Caco-2 (cell line): ENCODE measurements around the gene NLGN1. TPM values are rescaled to one million over a fixed set of nuclear protein-coding genes. Genes with fewer than 3 reads are reported as not detected.

Source experiments
- BruUV-seq: library from RNA; stranded (reverse); fragments of 400-500 nt; replicated peaks from 2 replicates; lab custom pipeline; 2021; lab: Mats Ljungman, UMichigan
- CTCF ChIA-PET: fragments of 300-600 bp; sonication (Branson Sonifier 250); formaldehyde crosslinking; loops from one replicate; lab custom pipeline; 2022; ENCODE audit warnings: antibody characterized with exemption; lab: Charles Lee
- POLR2A ChIA-PET: fragments of 300-600 bp; sonication (Branson Sonifier 250); formaldehyde crosslinking; loops from one replicate; lab custom pipeline; 2022; ENCODE audit warnings: antibody characterized with exemption; lab: Charles Lee
- DNase-seq, 2 experiments: peaks; one replicate each; pipeline versions ENCODE4 v3.0.0 to v3.0.0-alpha.2; 2020 to 2022
- H3K27me3 ChIP-seq: replicated peaks from 2 replicates; pipeline ENCODE4 v1.6.0; 2011; ENCODE audit warnings: low read length; ENCODE audit not compliant: control insufficient read depth, insufficient read depth
- H3K36me3 ChIP-seq: 2 replicates; pipeline ENCODE4 v1.5.1; 2011; ENCODE audit warnings: low read length; ENCODE audit not compliant: control insufficient read depth, insufficient read depth
- H3K4me1 ChIP-seq: fragments of 250-450 bp; sonication (Bioruptor Pico); 2 replicates; pipeline ENCODE4 v1.5.1; 2020; ENCODE audit warnings: mild to moderate bottlenecking
- H3K4me3 ChIP-seq: 2 replicates; pipeline ENCODE4 v1.5.1; 2011; ENCODE audit warnings: low read depth, mild to moderate bottlenecking, control low read depth, low read length
- H3K9me3 ChIP-seq: fragments of 250-450 bp; sonication (Bioruptor Pico); 2 replicates; pipeline ENCODE4 v1.5.1; 2020; ENCODE audit warnings: mild to moderate bottlenecking, moderate library complexity
- H3K27ac Mint-ChIP-seq: one replicate; pipeline ENCODE4 v1.8.0; 2022; ENCODE audit warnings: mixed read lengths; ENCODE audit not compliant: unreplicated experiment
- H3K27me3 Mint-ChIP-seq: one replicate; pipeline ENCODE4 v1.8.0; 2022; ENCODE audit warnings: mixed read lengths; ENCODE audit not compliant: insufficient read depth, unreplicated experiment
- H3K36me3 Mint-ChIP-seq: one replicate; pipeline ENCODE4 v1.8.0; 2022; ENCODE audit warnings: mild to moderate bottlenecking, mixed read lengths; ENCODE audit not compliant: insufficient read depth, unreplicated experiment
- H3K4me1 Mint-ChIP-seq: one replicate; pipeline ENCODE4 v1.8.0; 2022; ENCODE audit warnings: low read depth, mixed read lengths; ENCODE audit not compliant: unreplicated experiment
- H3K4me3 Mint-ChIP-seq: one replicate; pipeline ENCODE4 v1.8.0; 2022; ENCODE audit warnings: mild to moderate bottlenecking, moderate library complexity, mixed read lengths; ENCODE audit not compliant: unreplicated experiment
- H3K9me3 Mint-ChIP-seq: one replicate; pipeline ENCODE4 v1.8.0; 2022; ENCODE audit warnings: mixed read lengths; ENCODE audit not compliant: unreplicated experiment
- CTCF ChIP-seq, 2 experiments: fragments of 200-600 bp in 1 of 2; IDR thresholded peaks; 1 replicate in 1 of 2; 2 replicates in 1 of 2; pipeline versions ENCODE4 v1.5.1 to v1.8.0; 2011 to 2022; ENCODE audit warnings: antibody characterized with exemption in 1 of 2, control low read depth in 1 of 2, inconsistent platforms in 1 of 2, low read depth in 1 of 2, low read length in 1 of 2, mild to moderate bottlenecking in 1 of 2, moderate library complexity in 1 of 2; ENCODE audit not compliant: insufficient read depth in 1 of 2, severe bottlenecking in 1 of 2, unreplicated experiment in 1 of 2
- intact Hi-C: fragments of 100-400 bp; cut with micrococcal nuclease; formaldehyde crosslinking; loops from one replicate; pipeline ENCODE4 v1.10.0; 2022; ENCODE audit not compliant: unreplicated experiment
- total RNA-seq: library from RNA; stranded (reverse); gene quantifications from 2 replicates; pipeline ENCODE4 v1.2.3, GENCODE V29; 2022

Gene NLGN1
- total RNA-seq, 1 experiment from 2014 or later = not detected

- Histone ChIP-seq H3K27me3 (no peaks in the 10 kb centered on the region), H3K4me1 (no peaks in the 10 kb centered on the region), H3K9me3 (no peaks in the 10 kb centered on the region), H3K36me3 (no peaks in the 10 kb centered on the region), H3K4me3 (no peak overlapping the region)
- Mint-ChIP-seq H3K27ac (no peak overlapping the region), H3K4me1 (no peaks in the 10 kb centered on the region), H3K9me3 (no peaks in the 10 kb centered on the region), H3K36me3 (no peaks in the 10 kb centered on the region), H3K27me3 (peaks cover 6% of the 10 kb centered on the region), H3K4me3 (no peak overlapping the region)
- POLR2A ChIA-PET = no interaction called here
- DNase-seq = no peak
- intact Hi-C loops = no loop called here
- no peak for TF ChIP-seq CTCF (IDR thresholded peaks at IDR 0.05; ENCODE audit: insufficient read depth in 1 of 2, low read depth in 1 of 2, low read length in 1 of 2, severe bottlenecking in 1 of 2, unreplicated experiment in 1 of 2)
- no TSS peak for BruUV-seq
- CTCF ChIA-PET = no interaction called here
These were observed 421.8 kb downstream of the NLGN1 start for GRCh38 chr3:173819368-173819767.

- Mint-ChIP-seq H3K4me1 (no peaks in the 10 kb centered on the region), H3K27ac (no peak overlapping the region), H3K27me3 (peaks cover 6% of the 10 kb centered on the region), H3K36me3 (no peaks in the 10 kb centered on the region), H3K9me3 (no peaks in the 10 kb centered on the region), H3K4me3 (no peak overlapping the region)
- Histone ChIP-seq H3K36me3 (no peaks in the 10 kb centered on the region), H3K9me3 (no peaks in the 10 kb centered on the region), H3K27me3 (no peaks in the 10 kb centered on the region), H3K4me1 (no peaks in the 10 kb centered on the region), H3K4me3 (no peak overlapping the region)
- no TSS peak for BruUV-seq
- no peak for TF ChIP-seq CTCF (IDR thresholded peaks at IDR 0.05; ENCODE audit: insufficient read depth in 1 of 2, low read depth in 1 of 2, low read length in 1 of 2, severe bottlenecking in 1 of 2, unreplicated experiment in 1 of 2)
- DNase-seq = no peak
- intact Hi-C loops = no loop called here
- CTCF ChIA-PET = no interaction called here
- POLR2A ChIA-PET = no interaction called here
These were observed 426.4 kb downstream of the NLGN1 start for GRCh38 chr3:173823911-173824460.

- intact Hi-C loops = no loop called here
- no peak overlapping the region for H3K4me3 ChIP-seq
- no TSS peak for BruUV-seq
- CTCF ChIA-PET = no interaction called here
- no peaks in the 10 kb centered on the region for H3K27me3 ChIP-seq
- POLR2A ChIA-PET = no interaction called here
- H3K27ac Mint-ChIP-seq = no peak overlapping the region
- no peak for TF ChIP-seq CTCF (IDR thresholded peaks at IDR 0.05; ENCODE audit: insufficient read depth in 1 of 2, low read depth in 1 of 2, low read length in 1 of 2, severe bottlenecking in 1 of 2, unreplicated experiment in 1 of 2)
- no peaks in the 10 kb centered on the region for H3K4me1 Mint-ChIP-seq
- H3K4me3 Mint-ChIP-seq = no peak overlapping the region
- no peaks in the 10 kb centered on the region for H3K9me3 Mint-ChIP-seq
- DNase-seq = no peak
- H3K27me3 Mint-ChIP-seq = peaks cover 2% of the 10 kb centered on the region
- H3K36me3 Mint-ChIP-seq = no peaks in the 10 kb centered on the region
- no peaks in the 10 kb centered on the region for H3K36me3 ChIP-seq
- H3K4me1 ChIP-seq = no peaks in the 10 kb centered on the region
- H3K9me3 ChIP-seq = no peaks in the 10 kb centered on the region
These were observed 428.2 kb downstream of the NLGN1 start for GRCh38 chr3:173825730-173826129.
